CD4-positive, alpha-beta memory T cell (primary cell): ENCODE results near the gene PINK1. TPM values are rescaled to one million over a fixed set of nuclear protein-coding genes. Genes with fewer than 3 reads are reported as not detected.

Source experiments
- CTCF ChIA-PET: fragments of 350-600 bp; sonication (Branson Sonifier 250); formaldehyde crosslinking; loops from one replicate; lab custom pipeline; 2021; ENCODE audit warnings: inconsistent platforms; ENCODE audit not compliant: partially characterized antibody; lab: Charles Lee
- POLR2A ChIA-PET: fragments of 350-600 bp; sonication (Branson Sonifier 250); formaldehyde crosslinking; loops from one replicate; lab custom pipeline; 2021; ENCODE audit not compliant: partially characterized antibody; lab: Charles Lee
- DNase-seq, 5 donors: peaks; one replicate each; pipeline versions ENCODE4 v3.0.0 to v3.0.0-alpha.2; 2020 to 2022; ENCODE audit warnings: mixed read lengths in 1 of 5
- H3K27ac ChIP-seq: one replicate; pipeline ENCODE4 v1.7.0; 2013; ENCODE audit warnings: low read depth, low read length
- H3K27me3 ChIP-seq: 2 replicates; pipeline ENCODE4 v1.7.0; 2013; ENCODE audit warnings: mild to moderate bottlenecking, low read length, moderate library complexity; ENCODE audit not compliant: insufficient read depth
- H3K36me3 ChIP-seq: 2 replicates; pipeline ENCODE4 v1.7.0; 2013; ENCODE audit warnings: mild to moderate bottlenecking, low read length, moderate library complexity; ENCODE audit not compliant: insufficient read depth
- H3K4me1 ChIP-seq: 2 replicates; pipeline ENCODE4 v1.7.0; 2013; ENCODE audit warnings: mild to moderate bottlenecking, low read length, moderate library complexity; ENCODE audit not compliant: insufficient read depth
- H3K4me3 ChIP-seq, 2 donors: one replicate each; pipeline ENCODE4 v1.7.0; 2013; ENCODE audit warnings: low read length in 2 of 2, mild to moderate bottlenecking in 1 of 2
- H3K9me3 ChIP-seq, 2 donors: one replicate each; pipeline ENCODE4 v1.7.0; 2013; ENCODE audit warnings: low read length in 2 of 2, control low read depth in 1 of 2; ENCODE audit not compliant: control insufficient read depth in 1 of 2
- H3K27ac Mint-ChIP-seq, 7 donors: one replicate each; pipeline ENCODE4 v1.8.0; 2020 to 2021; ENCODE audit warnings: mixed read lengths in 7 of 7, mild to moderate bottlenecking in 6 of 7, inconsistent platforms in 3 of 7, moderate library complexity in 3 of 7
- H3K27me3 Mint-ChIP-seq, 2 donors: one replicate each; pipeline ENCODE4 v1.8.0; 2020 to 2021; ENCODE audit warnings: mixed read lengths in 2 of 2
- H3K36me3 Mint-ChIP-seq, 2 donors: one replicate each; pipeline ENCODE4 v1.8.0; 2020 to 2021; ENCODE audit warnings: mixed read lengths in 2 of 2, inconsistent platforms in 1 of 2, mild to moderate bottlenecking in 1 of 2
- H3K4me1 Mint-ChIP-seq, 4 donors: one replicate each; pipeline ENCODE4 v1.8.0; 2020 to 2021; ENCODE audit warnings: mixed read lengths in 4 of 4, mild to moderate bottlenecking in 1 of 4
- H3K4me3 Mint-ChIP-seq, 8 donors: one replicate each; pipeline ENCODE4 v1.8.0; 2020 to 2021; ENCODE audit warnings: mixed read lengths in 8 of 8, mild to moderate bottlenecking in 7 of 8, moderate library complexity in 6 of 8, inconsistent platforms in 3 of 8
- H3K9me3 Mint-ChIP-seq, 8 donors: one replicate each; pipeline ENCODE4 v1.8.0; 2020 to 2021; ENCODE audit warnings: mixed read lengths in 8 of 8, mild to moderate bottlenecking in 5 of 8, inconsistent platforms in 3 of 8, moderate library complexity in 1 of 8
- intact Hi-C: fragments of 100-400 bp; cut with micrococcal nuclease; formaldehyde crosslinking; loops from one replicate; pipeline ENCODE4 v1.15.1; 2023
- polyA plus RNA-seq, 2 donors: library from polyadenylated mRNA; unstranded; fragments of 300-500 nt; fragmentation: Illumina TruSeq; gene quantifications; one replicate each; pipeline ENCODE4 v1.2.3, GENCODE V29; 2021
- total RNA-seq, 2 experiments: library from RNA; stranded (reverse); gene quantifications; one replicate each; pipeline ENCODE4 v1.2.3, GENCODE V29; 2021

The PINK1 gene
- total and polyA plus RNA-seq, 4 experiments from 2014 or later: 19.0 to 24.2 (median 20.6) TPM

DNA sequence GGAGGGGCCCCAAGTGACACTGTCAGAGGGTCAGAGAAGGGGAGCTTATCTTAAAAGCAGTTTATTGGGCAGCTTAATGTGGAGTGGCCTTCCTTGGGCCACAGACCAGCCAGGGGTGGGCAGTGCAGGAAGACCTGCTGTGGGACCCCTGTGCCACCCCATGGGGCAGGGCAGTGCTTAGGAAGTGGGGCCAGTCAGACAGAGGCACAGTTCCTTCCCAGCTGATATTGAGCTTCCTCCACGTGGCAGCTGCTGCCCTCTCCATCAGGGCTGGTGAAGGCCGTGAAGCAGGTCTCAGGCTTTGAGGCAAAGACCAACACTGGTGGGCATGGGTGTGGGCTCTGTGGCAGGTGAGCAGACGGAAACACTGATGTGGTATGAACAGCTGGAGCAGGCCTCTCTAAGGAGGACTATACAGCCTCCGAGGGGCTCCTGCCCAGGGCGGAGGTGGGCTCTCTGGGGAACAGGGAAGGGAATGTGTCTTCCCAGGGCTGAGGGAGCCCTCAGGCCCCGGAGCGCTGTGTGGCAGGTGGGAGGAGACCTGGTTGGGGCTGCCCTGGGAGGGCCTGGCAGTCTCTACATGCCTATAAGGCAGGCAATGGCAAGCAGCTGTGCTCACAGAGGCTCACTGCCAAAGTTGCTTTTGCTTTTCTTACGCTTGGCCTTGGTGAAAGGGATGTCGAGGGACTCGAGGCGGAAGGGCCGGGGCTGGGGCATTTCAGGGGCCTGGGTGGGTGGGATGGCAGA is 30.9 kb downstream of the PINK1 start:
- peaks cover 27 to 40% (median 34%) of the 10 kb centered on the region in 4 donors for H3K4me1 Mint-ChIP-seq
- Histone ChIP-seq H3K9me3 (no peaks in the 10 kb centered on the region), H3K27ac (no peak overlapping the region), H3K4me3 (no peak overlapping the region), H3K4me1 (peaks cover 26% of the 10 kb centered on the region), H3K27me3 (no peaks in the 10 kb centered on the region), H3K36me3 (no peaks in the 10 kb centered on the region)
- intact Hi-C loops: loop anchor here (5.0 kb wide), 1 partner anchor 157 kb away; the partner anchor contains the start of gene MUL1
- no peak overlapping the region for H3K27ac Mint-ChIP-seq
- no peaks in the 10 kb centered on the region for H3K9me3 Mint-ChIP-seq
- no peak for DNase-seq
- CTCF ChIA-PET: interaction anchor here (0.8 to 1.2 kb wide), 3 partner anchors 14 to 33 kb away, joined by 3 to 5 read pairs (median 3); partner anchors contain the start of gene PINK1
- H3K36me3 Mint-ChIP-seq: peaks cover 0 to 20% of the 10 kb centered on the region in 2 donors
- H3K4me3 Mint-ChIP-seq: no peak overlapping the region
- no peaks in the 10 kb centered on the region for H3K27me3 Mint-ChIP-seq
- POLR2A ChIA-PET: interaction anchor here (0.9 to 1.6 kb wide), 2 partner anchors 30 to 122 kb away, joined by 3 to 5 read pairs; partner anchors contain the start of gene HP1BP3

DNA sequence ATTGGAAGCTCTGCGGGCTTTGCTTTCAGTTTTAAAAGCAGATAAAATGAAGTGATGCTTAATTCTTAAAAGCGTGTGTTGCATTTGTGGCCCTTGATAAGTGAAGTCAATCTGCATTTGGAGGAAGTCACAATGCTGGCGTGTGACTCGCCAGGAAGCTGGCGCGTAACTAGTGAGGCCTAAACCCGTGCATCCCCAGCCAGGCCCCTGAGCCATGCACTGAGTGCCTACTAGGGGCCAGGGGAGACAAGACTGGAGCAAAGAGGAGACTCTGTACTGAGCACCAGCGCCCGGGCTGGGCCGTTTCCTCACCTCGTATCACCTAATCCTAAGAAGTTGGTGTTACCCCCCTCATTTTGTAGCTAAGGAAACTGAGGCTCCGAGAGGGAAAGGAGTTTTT is 32.5 kb downstream of the PINK1 start:
- POLR2A ChIA-PET: interaction anchor here (1.1 kb wide), 1 partner anchor 32 kb away, joined by 5 read pairs; the partner anchor contains the start of gene PINK1
- Histone ChIP-seq H3K27ac (no peak overlapping the region), H3K4me3 (no peak overlapping the region), H3K9me3 (no peaks in the 10 kb centered on the region), H3K27me3 (no peaks in the 10 kb centered on the region), H3K36me3 (no peaks in the 10 kb centered on the region), H3K4me1 (peaks cover 10% of the 10 kb centered on the region)
- no peak for DNase-seq
- H3K4me1 Mint-ChIP-seq: peaks cover 11 to 25% (median 18%) of the 10 kb centered on the region in 4 donors
- H3K9me3 Mint-ChIP-seq: no peaks in the 10 kb centered on the region
- peaks cover 0 to 7% of the 10 kb centered on the region in 2 donors for H3K36me3 Mint-ChIP-seq
- CTCF ChIA-PET: interaction anchor here (0.6 to 1.3 kb wide), 4 partner anchors 25 to 605 kb away, joined by 3 read pairs; no protein-coding TSS in a partner anchor
- intact Hi-C loops: no loop called here
- no peak overlapping the region for H3K4me3 Mint-ChIP-seq
- H3K27me3 Mint-ChIP-seq: peaks cover 0 to 2% of the 10 kb centered on the region in 2 donors
- H3K27ac Mint-ChIP-seq: no peak overlapping the region

DNA sequence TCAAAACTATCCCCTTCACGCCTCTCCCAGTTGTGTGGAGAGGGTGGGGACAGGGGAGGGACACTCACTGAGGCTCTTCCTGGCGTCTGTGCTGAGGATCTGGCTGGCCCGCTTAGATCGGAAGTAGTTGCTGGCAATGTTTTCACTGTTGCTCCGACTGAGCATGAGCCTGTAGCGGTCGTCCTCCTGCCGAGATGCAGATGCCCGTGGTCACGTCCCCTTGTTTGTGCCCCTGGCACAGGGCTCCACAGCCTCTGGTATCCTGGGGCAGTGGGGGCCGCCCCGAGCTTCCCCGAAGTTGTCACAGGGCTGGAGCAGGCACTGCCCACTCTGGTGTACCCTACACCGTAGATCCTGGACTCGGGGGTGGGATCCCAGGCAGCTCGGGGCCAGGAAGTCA is 32.9 kb downstream of the PINK1 start:
- no peak overlapping the region for H3K4me3 Mint-ChIP-seq
- intact Hi-C loops: no loop called here
- Histone ChIP-seq H3K4me3 (no peak overlapping the region), H3K27ac (no peak overlapping the region), H3K36me3 (no peaks in the 10 kb centered on the region), H3K9me3 (no peaks in the 10 kb centered on the region), H3K27me3 (no peaks in the 10 kb centered on the region), H3K4me1 (peaks cover 10% of the 10 kb centered on the region)
- ChIA-PET CTCF (interaction anchor here (0.6 to 1.4 kb wide), 4 partner anchors 25 to 604 kb away, joined by 3 to 4 read pairs (median 3); no protein-coding TSS in a partner anchor), POLR2A (interaction anchor here (1.1 kb wide), 1 partner anchor 33 kb away, joined by 5 read pairs; the partner anchor contains the start of gene PINK1)
- peaks cover 0 to 4% of the 10 kb centered on the region in 2 donors for H3K36me3 Mint-ChIP-seq
- no peak for DNase-seq
- H3K27ac Mint-ChIP-seq: no peak overlapping the region
- H3K27me3 Mint-ChIP-seq: peaks cover 0 to 2% of the 10 kb centered on the region in 2 donors
- no peaks in the 10 kb centered on the region for H3K9me3 Mint-ChIP-seq
- H3K4me1 Mint-ChIP-seq: peaks cover 11 to 21% (median 16%) of the 10 kb centered on the region in 4 donors

DNA sequence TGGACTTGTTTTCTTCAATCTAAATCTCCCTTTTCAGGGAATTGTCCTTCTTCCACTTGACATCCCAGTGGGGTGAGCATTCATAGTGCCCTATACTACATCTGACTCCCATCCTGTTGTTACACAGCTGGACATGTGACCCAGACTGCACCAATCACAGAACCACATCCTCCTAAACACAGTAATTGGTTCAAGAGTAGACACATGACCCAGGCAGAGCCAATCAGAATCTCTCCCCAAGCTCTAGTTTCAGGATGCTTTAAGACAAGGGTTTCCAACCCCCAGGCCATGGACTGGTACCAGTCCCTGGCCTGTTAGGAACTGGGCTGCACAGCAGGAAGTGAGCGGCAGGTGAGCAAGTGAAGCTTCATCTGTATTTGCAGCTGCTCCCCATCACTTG is 33.5 kb downstream of the PINK1 start:
- Mint-ChIP-seq H3K27ac (no peak overlapping the region), H3K9me3 (no peaks in the 10 kb centered on the region), H3K27me3 (peaks cover 0 to 2% of the 10 kb centered on the region in 2 donors), H3K4me1 (peaks cover 10 to 15% (median 12%) of the 10 kb centered on the region in 4 donors), H3K36me3 (no peaks in the 10 kb centered on the region), H3K4me3 (no peak overlapping the region)
- DNase-seq: no peak
- ChIA-PET POLR2A (no interaction called here), CTCF (interaction anchor here (1.1 to 1.4 kb wide), 2 partner anchors 26 to 33 kb away, joined by 3 to 4 read pairs; no protein-coding TSS in a partner anchor)
- no peak overlapping the region for H3K4me3 ChIP-seq
- no peak overlapping the region for H3K27ac ChIP-seq
- intact Hi-C loops: no loop called here
- H3K27me3 ChIP-seq: no peaks in the 10 kb centered on the region
- peaks cover 9% of the 10 kb centered on the region for H3K4me1 ChIP-seq
- H3K36me3 ChIP-seq: no peaks in the 10 kb centered on the region
- no peaks in the 10 kb centered on the region for H3K9me3 ChIP-seq

DNA sequence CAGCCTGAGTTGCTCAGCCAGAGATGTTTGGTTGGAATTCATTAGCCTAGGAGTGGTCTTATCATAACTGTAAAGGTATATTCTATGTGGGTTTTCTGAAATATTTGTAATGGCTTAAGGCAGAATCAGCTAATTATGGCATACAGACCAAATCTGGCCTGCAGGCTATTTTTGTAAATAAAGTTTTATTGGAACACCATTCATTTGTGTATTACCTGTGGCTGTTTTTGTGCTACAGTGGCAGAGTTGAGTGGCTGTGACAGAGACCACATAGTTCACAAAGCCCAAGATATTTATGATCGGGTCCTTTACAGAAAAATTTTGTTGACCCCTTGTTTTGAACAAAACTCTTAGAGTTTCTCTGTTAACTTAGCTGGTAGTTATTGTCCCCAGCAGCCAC is 35.3 kb downstream of the PINK1 start:
- Histone ChIP-seq H3K9me3 (no peaks in the 10 kb centered on the region), H3K36me3 (no peaks in the 10 kb centered on the region), H3K27ac (no peak overlapping the region), H3K4me1 (no peaks in the 10 kb centered on the region), H3K27me3 (no peaks in the 10 kb centered on the region), H3K4me3 (no peak overlapping the region)
- CTCF ChIA-PET: interaction anchor here (1.1 kb wide), 1 partner anchor 35 kb away, joined by 3 read pairs; no protein-coding TSS in a partner anchor
- intact Hi-C loops: no loop called here
- peaks cover 6% of the 10 kb centered on the region in 2 donors for H3K27me3 Mint-ChIP-seq
- no peaks in the 10 kb centered on the region for H3K9me3 Mint-ChIP-seq
- POLR2A ChIA-PET: no interaction called here
- DNase-seq: no peak
- no peak overlapping the region for H3K4me3 Mint-ChIP-seq
- H3K36me3 Mint-ChIP-seq: no peaks in the 10 kb centered on the region
- H3K4me1 Mint-ChIP-seq: peaks cover 0 to 3% (median 2%) of the 10 kb centered on the region in 4 donors
- no peak overlapping the region for H3K27ac Mint-ChIP-seq

DNA sequence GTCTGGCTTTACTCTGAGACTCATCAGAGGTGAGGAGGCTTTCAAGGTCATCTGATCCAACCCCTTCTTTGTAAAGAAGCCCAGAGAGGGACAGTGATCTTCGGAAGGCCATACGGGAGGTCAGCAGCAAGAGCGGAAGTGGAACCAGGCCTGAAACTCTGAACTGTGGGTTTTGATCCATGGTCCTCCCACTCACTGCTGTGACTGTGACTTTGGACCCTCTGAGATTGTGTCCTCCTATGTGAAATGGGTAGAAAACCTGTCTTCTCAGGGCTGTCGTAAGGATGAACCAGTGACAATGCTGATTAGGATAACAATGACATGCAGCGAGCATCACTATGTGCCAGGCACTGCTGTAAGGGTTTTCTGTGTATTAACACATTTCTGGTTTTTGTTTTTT is 37.7 kb downstream of the PINK1 start:
- intact Hi-C loops: no loop called here
- Histone ChIP-seq H3K27ac (no peak overlapping the region), H3K4me1 (no peaks in the 10 kb centered on the region), H3K27me3 (no peaks in the 10 kb centered on the region), H3K36me3 (no peaks in the 10 kb centered on the region), H3K9me3 (no peaks in the 10 kb centered on the region), H3K4me3 (no peak overlapping the region)
- H3K4me1 Mint-ChIP-seq: peaks cover 0 to 3% (median 2%) of the 10 kb centered on the region in 4 donors
- H3K27ac Mint-ChIP-seq: no peak overlapping the region
- DNase-seq: no peak
- H3K9me3 Mint-ChIP-seq: no peaks in the 10 kb centered on the region
- ChIA-PET CTCF (no interaction called here), POLR2A (no interaction called here)
- no peaks in the 10 kb centered on the region for H3K36me3 Mint-ChIP-seq
- H3K4me3 Mint-ChIP-seq: no peak overlapping the region
- peaks cover 6% of the 10 kb centered on the region in 2 donors for H3K27me3 Mint-ChIP-seq

DNA sequence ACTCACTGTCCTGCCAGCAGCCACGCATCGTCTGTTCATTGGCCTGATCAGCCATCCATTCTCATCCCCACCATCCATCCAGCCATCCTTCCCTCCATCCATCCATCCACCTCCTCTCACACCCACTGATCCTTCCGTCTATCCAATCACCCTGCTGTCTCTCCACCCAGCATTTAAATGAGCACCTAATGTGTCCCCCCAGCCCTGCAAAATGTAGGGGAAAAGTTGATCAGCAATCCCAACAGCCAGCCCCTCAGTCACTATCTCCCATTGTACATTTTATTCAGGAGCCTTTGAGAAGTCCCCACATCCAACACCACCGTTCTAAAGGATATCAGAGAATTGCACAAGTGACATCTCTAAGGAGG is 39.0 kb downstream of the PINK1 start:
- Mint-ChIP-seq H3K27me3 (peaks cover 6 to 7% of the 10 kb centered on the region in 2 donors), H3K4me1 (no peaks in the 10 kb centered on the region), H3K27ac (peak overlapping the region in 1 of 7 donors; percentile 66), H3K36me3 (no peaks in the 10 kb centered on the region), H3K4me3 (no peak overlapping the region), H3K9me3 (peaks cover 0 to 5% (median 0%) of the 10 kb centered on the region in 8 donors)
- no peaks in the 10 kb centered on the region for H3K36me3 ChIP-seq
- no peak for DNase-seq
- no peaks in the 10 kb centered on the region for H3K27me3 ChIP-seq
- intact Hi-C loops: no loop called here
- ChIA-PET CTCF (no interaction called here), POLR2A (no interaction called here)
- H3K9me3 ChIP-seq: no peaks in the 10 kb centered on the region
- no peaks in the 10 kb centered on the region for H3K4me1 ChIP-seq
- H3K4me3 ChIP-seq: no peak overlapping the region
- H3K27ac ChIP-seq: no peak overlapping the region
